IPS DF 4.7 (cell line): Measurements from ENCODE around the gene CAVIN4.
A peak's percentile ranks its signal among the peaks of the same experiment; 100 is the strongest.

Source experiments
- DNase-seq: peaks from one replicate; pipeline ENCODE4 v3.0.0-alpha.2; 2013; ENCODE audit warnings: low spot score; ENCODE audit errors: extremely low read depth

Gene CAVIN4

GRCh38 chr9:100590481-100590880 lies 12.6 kb downstream of the CAVIN4 start:
- DNase-seq: no peak

- no peak for DNase-seq
Observed at GRCh38 chr9:100591139-100591538, 13.3 kb downstream of the CAVIN4 start.

- DNase-seq: no peak
Observed at GRCh38 chr9:100591639-100592412, 13.9 kb downstream of the CAVIN4 start.

GRCh38 chr9:100595391-100596199 lies 17.7 kb downstream of the CAVIN4 start:
- DNase-seq: peak; percentile 30

- no peak for DNase-seq
Observed at GRCh38 chr9:100597236-100597635, 19.4 kb downstream of the CAVIN4 start.

GRCh38 chr9:100598641-100599145 lies 20.8 kb downstream of the CAVIN4 start:
- DNase-seq: peak; percentile 85

- DNase-seq: no peak
Observed at GRCh38 chr9:100600521-100601079, 22.7 kb downstream of the CAVIN4 start.

- peak; percentile 38 for DNase-seq
Observed at GRCh38 chr9:100601216-100601615, 23.3 kb downstream of the CAVIN4 start.

GRCh38 chr9:100602342-100602801 lies 24.5 kb downstream of the CAVIN4 start:
- DNase-seq: peak; percentile 76

- DNase-seq: no peak
Observed at GRCh38 chr9:100605405-100605804, 27.5 kb downstream of the CAVIN4 start.

GRCh38 chr9:100619194-100619593 lies 41.3 kb downstream of the CAVIN4 start:
- DNase-seq: no peak

- no peak for DNase-seq
Observed at GRCh38 chr9:100619665-100620064, 41.8 kb downstream of the CAVIN4 start.

- DNase-seq: no peak
Observed at GRCh38 chr9:100623969-100624368, 46.1 kb downstream of the CAVIN4 start.

- no peak for DNase-seq
Observed at GRCh38 chr9:100626949-100627348, 49.1 kb downstream of the CAVIN4 start.

GRCh38 chr9:100637787-100638186 lies 59.9 kb downstream of the CAVIN4 start:
- DNase-seq: peak; percentile 56
